Raji (cell line): ENCODE data around the gene UQCC2.

Source experiments
- POLR2A ChIP-seq: IDR thresholded peaks from 2 replicates; pipeline ENCODE4 v1.6.1; 2011; ENCODE audit warnings: low read depth, low read length, control low read depth; ENCODE audit not compliant: insufficient read depth

UQCC2 gene

DNA sequence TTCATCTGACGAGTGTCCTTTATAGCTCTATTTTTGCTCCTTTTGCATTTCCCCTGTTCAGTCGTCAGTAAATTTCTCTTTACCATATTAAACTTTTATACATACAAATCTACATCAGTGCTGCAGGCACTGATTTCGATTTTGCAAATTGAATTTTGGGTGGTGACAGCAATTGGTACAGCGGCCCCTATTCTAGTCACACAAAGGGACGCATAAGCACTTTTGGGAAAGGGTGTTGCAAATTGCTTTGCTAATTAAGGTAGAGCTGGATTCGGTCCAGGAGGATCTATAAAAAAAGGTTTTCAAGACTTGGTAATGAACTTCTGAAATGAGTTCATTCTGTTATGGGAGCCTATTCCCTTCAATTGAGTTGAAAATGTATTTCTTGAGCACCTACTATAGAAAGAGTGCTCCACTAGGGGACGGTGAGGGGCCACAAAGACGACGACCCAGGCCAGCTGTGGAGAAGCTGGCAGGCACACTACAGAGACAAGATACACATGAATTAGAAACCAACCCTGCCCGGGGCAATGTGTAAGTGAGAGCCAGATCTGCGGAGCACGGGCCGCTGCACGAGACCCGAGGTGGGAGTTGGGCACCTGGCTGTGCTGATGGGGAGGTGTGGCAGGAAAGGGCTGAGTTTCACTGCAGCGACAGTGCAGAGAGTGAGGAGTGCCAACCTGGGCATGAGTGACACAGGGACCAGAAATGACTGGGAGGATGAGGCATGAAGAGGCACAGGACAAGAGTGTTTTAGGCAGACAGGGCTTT lies 5.4 kb downstream of the UQCC2 start:
- TF ChIP-seq POLR2A: no peak

DNA sequence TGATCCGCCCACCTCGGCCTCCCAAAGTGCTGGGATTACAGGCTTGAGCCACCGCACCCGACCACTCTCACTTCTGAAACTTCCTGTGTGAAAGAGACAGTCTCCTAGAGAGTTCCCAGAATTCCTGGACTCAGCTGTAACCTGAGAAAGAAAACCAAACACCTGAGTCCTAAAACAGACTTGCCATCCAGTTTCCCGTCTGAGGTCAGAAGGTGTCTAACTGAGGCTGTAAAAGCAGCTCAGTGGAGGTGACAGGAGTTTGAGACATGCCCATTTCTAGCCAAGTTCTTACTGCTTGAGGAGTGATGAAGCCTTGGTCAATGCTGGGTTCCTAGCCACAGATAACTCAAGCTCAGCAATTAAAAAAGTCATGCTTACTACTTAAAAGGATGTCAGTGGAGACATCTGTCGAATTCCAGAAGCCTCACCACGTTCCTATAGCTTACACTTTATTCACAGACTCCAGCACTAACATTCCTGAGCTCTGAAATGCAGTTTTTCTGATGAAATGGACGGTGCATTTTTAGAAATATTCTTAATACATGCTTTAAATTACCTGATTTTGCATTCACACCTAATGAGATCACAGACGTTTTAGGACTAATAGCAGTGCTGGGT lies 6.1 kb downstream of the UQCC2 start:
- no peak for TF ChIP-seq POLR2A

DNA sequence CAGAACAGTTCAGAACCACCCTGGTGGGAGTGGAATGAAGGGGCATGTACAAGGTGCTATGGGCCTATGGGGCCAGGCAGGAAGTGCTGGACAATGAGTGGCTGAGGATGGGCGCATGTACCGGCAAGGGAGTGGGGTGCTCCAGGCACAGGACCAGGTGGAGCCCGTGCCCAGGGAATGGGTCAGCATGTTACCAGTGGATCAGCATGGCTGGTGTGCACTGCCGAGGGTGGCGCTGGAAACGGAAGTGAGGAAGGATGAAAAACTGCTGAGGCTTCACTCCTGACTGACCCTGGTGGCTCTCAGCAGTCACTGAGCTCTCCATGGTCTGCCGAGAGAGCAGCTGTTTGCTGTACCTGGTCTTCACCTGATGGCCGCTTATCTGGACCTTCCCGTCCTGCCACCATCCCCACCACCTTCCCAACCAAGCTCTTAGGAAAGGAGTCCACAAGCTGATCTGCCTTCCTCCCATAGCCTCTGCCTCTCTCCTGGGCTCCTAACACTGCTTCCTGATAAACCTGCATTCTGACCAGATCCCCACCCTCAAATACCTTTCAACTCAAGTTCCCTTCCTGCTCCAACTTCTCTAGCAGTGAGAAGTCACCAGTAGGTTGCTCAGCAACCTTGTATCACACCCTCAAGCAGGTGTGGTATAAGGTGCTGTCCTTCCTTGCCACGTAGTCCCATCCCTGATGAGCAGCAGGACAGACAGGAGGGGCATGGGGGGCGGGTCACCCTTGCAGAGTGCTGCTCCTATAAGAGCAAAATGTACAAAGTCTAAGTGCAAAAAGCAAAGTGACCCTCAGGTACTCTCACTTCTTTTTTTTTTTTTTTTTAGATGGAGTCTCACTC lies 7.1 kb downstream of the UQCC2 start:
- TF ChIP-seq POLR2A: no peak

DNA sequence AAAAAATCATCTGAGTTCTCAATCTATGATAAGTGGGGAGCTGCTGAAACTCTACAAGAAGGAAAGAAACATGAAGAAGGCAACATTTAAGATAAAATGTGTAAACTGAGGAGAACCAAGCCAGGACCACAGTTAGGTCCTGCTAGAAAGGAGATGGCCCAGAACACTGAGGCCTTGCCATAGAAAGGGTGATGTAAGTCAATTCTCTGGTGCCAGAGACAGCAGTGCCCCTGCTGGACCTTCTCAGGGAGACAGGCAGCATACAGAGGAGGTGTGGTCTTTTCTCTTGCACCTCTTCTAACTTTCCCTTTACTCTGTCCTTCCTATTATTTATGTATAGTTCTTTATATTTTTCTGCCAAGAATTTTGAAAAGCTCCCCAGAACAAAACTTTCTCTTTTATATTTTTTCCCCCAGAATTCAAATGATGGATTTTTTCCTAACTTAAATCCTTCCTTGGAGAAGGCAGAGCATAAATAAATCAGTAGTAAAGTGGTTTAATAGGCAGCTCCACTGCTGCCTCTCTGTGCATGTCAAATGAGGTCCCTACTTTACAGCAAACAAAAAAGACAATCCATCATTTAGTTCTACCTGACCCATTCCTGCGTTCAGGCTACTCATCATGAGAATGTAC lies 9.0 kb downstream of the UQCC2 start:
- no peak for TF ChIP-seq POLR2A

DNA sequence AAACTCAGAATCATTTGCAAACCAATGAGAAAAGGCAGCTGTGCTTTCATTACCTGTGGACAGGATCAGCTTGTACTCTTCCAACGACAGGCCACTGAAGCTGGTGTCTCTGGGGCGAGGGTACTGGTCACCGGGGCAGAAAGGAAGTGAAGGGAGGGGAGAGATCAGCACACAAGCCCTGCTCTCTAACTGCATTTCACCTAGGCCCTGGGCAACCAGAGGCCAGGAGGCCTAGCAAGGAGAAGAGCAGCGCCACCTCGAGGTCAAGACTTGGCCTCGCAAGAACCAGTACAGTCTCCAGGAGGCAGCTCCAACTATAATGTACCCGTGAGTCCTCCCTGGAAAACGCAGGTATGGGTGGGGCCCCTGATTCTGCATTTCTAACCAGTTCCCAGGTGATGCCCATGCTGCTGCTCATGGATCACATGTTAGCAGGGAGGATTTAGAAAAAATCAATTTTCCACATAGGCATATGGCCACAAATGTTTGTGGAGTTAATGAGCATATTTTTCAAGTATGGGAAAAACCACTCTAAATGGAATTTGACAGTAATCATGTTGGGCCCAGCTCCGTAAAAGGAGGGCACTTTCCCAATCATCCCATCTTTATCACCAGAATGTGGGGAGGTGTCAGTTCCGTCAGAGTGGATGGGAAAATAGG lies 11.0 kb downstream of the UQCC2 start:
- TF ChIP-seq POLR2A: no peak

DNA sequence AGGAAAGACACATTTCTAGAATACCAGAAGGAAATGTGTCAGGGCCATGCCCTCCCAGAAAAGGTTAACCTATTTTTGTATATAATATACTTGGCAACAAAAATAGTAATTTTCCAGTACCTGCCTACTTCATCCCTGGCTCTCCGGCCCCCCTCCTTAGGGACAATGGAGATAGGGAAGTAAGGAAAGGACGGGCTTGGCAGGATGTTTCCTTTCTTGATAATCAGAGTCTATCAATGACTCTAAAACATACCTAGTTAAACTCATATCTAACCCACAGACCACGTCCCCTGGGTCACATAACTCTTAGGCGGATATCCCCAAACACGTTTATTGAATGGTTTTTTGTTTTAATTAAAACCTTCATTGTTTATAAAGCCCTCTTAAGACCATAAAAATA lies 11.8 kb downstream of the UQCC2 start:
- TF ChIP-seq POLR2A: no peak

- TF ChIP-seq POLR2A: no peak
Measured at GRCh38 chr6:33699131-33699530, 12.4 kb downstream of the UQCC2 start.

GRCh38 chr6:33698494-33698893 lies 13.0 kb downstream of the UQCC2 start:
- no peak for TF ChIP-seq POLR2A

- TF ChIP-seq POLR2A: no peak
Measured at GRCh38 chr6:33697845-33698244, 13.7 kb downstream of the UQCC2 start.

DNA sequence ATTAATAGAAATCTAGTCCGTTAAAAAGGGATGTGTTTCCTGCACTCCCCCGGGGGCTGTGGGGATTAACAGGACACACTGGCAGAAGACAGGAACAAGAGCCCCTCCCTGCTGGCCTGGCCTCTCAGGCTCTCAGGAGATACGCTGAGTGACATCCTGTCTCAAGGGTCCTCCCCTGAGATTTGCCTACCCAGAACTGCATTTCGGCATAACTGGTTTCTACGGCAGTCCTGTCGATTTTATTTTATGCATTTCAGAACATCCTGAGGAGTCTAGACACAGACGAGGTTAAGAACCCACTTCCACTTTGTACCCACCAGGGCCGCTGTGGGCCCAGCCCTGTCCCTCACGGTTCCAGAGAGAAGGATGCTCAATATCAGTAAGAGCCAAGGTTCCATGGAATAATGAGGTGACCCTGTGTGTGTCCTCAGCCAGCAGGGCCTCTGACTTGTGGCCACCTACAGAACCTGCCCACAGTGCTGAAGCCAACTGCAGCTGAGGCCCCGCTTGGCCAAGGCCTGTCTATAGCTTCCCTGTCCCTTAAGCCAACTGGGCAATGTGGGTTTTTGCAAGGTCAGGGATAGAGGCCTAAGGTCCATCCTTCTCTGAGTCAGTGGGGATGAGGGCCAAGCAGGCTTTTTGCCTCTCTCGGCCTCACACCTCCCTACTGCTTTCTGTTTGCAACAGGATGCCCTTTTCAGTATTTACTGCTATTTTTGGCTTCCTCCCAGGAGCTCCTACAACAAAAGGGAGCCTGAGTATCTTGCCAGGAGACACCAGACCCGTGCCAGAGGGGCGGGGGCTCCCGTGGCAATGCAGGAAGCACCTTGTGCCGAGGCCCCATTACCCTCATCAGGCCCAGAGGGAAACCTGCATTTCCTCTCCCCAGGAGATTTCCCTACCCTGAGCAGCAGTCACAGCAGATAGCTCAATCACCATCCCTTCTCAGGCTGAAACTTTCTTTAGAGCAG lies 14.7 kb downstream of the UQCC2 start:
- no peak for TF ChIP-seq POLR2A

DNA sequence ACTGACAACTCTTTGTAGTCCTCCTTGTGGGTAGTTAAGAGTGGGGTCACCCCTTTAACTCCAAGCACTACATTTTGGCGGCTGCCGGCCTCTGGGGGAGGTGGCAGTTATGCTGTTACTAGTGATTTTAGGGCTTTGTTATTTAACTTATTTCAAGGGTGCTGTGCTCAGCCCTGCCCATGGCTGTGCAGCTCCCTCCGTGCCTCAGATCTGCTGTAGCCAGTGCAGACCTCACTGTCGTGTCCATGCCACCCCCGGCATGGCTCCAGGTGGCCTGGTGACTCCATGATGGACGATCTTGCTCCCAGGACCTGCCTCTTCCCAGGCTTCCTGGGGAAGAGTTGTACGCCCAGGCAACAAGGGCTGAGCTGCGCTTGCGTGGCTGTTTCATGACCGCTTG lies 15.4 kb downstream of the UQCC2 start:
- TF ChIP-seq POLR2A: no peak

GRCh38 chr6:33695451-33695887 lies 16.0 kb downstream of the UQCC2 start:
- TF ChIP-seq POLR2A: no peak

DNA sequence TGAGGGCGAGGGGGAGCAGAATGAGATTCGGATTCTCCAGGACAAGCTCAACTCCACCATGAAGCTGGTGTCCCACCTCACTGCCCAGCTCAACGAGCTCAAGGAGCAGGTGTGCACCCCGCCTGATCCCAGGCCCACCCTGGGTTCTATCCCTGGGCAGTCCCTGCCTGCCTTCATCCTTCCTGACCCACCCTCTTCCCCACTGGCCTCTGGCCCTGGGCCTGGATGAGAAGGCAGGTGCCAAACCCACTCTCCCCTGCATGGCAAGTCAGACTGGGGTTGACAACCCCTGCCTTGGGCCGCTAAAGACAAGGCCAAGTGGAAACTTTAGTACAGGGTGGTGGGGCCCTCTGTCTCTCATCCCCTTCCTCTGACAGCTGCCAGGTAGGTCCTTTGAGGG lies 16.5 kb downstream of the UQCC2 start:
- TF ChIP-seq POLR2A: no peak

DNA sequence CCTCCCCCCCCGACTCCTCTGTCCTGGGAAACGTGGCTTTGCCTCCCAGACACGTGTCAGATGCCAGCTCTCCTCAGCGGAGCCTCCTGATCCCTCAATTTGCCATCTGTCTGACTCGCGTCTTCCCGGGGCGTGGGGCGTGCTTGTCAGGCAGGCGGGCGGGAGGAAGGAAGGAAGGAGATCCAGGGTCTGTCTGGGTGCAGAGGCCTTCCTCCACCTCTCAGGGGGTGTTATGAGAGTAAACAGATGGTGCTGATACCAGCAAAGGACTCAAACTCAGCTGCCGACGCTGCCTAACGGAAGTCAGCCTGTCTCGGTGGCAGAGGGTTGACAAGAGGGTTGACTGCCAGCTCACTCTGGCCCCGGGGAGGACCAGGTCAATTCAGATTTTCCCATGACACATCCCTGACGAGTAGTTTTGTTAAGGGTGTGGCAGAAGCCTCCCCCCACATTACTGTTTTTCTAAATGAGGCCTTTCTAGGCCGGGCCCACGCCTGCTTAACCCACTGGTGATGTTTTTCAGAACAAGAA lies 17.0 kb downstream of the UQCC2 start:
- TF ChIP-seq POLR2A: no peak
